NCI-H187 treated with DMSO at 0.1 percent for 48 hours (cell line): ENCODE data around the gene CAPS.
"Not testable (repeated sequence)": the region's sequence is repeated elsewhere in the genome, so short reads cannot be mapped to it uniquely, and the experiment has no call there.

Experiments
- DNase-seq: peaks from one replicate; lab custom pipeline; 2025; lab: John Stamatoyannopoulos, UW

CAPS gene

DNA sequence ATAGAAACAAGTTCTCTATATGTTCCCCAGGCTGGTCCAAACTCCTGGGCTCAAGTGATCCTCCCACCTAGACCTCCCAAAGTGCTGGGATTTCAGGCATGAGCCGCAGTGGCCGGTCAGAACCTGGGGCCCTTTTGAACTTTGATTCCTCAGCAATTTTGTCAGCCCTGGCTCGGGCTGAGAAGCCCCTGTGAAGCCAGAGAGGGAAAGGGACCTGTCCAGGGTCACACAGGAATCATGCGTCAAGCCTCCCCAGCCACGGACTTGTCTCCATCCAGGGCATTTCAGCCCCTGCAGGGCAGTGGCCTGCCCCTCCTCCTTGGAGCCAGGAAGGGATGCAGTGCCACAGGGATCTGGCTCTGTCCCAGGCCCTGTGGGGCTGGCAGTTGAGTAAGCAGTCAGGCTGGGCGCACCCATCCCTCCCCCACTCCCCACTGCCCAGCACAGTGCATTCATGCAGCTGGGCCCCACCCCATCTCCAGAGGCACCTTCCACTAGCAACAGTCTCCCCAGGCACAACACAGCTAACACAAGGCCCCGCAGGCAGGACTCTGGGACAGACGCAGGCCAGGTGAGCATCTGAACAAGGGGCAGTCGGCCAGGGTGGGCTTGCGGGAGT lies at the start of gene CAPS:
Gene CAPS (plus strand): TSS at position 516 of the 619 bp plus-strand sequence. CDS start 153 bp downstream, outside the sequence.
- no peak for DNase-seq

DNA sequence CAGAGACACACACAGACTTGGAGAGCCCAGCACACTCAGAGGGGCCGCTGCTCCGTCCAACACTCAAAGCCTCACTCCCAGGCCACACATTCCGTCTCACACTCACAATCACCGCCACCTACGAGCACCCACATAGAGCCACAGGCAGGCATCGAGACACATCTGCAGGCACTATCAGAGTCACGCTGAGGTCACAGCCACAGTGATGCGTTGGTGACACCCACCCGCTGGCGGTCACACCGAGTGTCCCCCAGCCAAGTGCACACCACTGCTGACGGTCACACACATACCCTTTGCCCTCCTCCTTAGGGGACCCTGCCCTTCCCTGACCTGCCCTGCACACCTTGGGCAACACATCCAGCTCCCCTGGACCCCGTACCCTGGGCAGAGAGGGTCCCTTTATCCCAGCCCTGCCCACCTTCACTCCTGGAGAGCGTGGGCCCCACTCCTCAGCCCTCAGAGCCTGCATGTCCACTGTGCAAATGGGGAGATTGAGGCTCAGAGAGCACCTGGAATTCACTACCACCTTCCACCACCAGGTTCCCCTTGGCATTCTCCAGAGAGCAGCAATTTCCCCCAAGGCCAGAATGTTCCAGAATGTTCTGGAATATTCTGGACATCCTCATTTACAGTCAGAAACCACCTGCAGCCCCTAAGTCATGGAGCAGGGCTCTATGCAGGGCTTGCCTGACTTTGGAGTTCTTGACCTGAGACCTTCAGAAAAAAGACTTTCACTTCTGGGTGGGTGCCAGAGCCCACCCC lies 49.1 kb upstream of the CAPS start:
- DNase-seq: no peak

DNA sequence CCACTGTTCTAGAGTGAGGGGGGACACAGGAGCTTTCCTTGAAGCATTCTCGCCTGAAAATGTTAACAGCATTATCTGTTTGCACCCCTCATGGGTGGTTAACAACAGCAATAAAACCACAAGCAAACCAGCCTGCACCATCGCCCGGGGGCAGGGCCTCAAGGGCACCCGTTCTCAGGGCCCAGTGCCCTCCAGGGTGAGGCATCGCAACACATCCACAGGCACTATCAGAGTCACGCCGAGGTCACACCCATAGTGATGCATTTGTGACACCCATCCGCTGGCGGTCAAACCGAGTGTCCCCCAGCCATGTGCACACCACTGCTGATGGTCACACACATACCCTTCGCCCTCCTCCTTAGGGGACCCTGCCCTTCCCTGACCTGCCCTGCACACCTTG lies 48.3 kb upstream of the CAPS start:
- no peak for DNase-seq

DNA sequence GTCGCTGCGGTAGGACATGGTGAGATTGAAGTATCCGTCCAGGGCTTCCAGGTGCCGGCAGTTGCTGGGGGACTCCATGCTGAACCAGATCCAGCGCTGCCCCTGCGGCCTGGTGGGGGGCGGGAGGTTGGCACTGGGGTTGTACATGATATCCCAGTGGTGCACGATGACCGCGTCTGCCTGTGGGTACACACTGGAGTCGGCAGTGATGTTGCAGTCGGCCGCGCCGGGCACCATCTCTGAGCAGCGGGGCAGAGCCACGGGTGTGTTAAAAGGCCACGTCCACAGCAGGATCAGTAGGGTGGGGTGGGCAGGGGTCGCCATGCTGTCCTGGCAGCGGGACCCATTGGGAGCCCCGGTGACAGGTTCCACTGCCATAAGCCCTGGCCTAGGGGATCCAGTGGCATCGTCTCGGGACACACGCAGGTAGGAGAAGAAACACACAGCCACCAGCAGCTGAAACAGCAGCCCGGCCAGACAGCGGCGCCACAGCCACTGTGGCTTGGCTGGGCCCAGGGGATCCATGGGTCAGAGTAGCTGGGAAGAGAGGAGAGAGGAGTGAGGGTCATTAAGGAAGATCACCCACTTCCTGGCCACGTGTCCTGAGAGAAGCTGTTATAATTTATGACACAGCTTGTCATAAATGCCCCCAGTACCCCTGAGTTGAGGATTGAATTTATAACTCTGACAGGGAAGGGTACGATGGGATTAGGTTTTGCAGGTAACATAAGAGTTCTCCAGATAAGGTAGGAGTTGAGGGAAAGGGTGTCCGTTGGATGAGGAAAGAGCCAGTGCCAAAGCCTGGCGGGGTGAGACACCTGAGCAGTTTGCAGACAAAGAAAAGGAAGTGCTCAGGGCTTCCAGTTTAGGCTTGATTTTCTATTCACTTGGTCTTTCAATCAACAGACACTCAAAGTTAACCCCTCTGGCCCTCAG lies 46.6 kb upstream of the CAPS start:
- DNase-seq: no peak

DNA sequence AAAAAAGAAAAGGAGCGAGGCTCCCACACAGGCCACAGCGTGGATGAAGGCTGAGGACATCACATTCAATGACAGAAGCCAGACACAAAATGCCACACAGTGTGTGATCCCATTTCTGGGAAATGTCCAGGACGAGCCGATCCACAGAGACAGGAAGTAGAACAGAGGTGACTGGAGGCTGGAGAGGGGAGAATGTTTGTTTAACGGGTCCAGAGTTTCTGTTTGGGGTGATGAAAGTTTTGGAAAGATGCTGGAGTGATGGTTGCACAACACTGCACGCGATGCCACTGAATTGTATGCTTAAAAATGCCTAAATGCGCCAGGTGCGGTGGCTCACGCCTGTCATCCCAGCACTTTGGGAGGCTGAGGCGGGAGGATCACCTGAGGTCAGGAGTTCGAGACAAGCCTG lies 43.1 kb upstream of the CAPS start:
- no peak for DNase-seq

DNA sequence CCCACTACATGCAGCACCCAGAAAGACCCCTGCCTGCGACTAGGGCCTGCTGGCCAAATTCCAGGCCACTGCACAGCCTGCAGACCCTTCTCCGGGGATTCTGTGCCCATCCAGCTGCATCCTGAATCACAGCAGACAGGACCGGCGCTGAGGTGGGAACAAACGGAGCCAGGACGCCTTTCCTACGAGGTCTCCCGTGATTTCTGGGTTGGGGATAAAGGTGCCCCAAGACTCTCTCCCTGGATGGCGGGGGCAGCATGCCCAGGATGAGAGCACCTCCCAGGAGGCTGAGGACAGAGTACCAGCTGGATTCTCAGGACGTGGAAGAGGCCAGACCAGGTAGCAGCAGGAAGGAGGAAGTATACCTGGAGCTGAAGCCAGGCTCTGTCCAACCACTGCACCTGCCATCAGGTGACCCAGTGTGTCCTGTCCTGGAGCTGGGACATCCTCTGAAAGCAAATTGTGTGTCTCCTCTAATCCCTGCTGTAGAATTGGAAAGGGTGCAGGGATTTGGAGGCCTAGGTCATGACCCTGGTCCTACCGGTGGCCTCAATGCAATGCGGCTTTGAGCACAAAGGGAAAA lies 40.3 kb upstream of the CAPS start:
- no peak for DNase-seq

DNA sequence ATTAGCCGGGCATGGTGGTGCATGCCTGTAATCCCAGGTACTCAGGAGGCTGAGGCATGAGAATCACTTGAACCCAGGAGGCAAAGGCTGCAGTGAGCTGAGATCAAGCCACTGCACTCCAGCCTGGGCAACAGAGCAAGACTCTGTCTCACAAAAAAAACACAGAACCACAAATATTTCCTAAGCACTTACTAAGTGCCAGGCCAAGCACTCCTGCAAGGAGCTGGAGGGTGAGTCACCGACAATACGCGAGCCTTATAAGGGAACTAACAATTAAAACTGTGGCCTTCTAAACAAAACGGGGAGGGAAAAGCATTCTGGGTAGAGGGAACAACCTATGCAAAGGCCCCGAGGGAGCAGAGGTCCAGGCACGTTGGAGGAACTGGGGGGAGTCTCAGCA lies 39.6 kb upstream of the CAPS start:
- not testable (repeated sequence) for DNase-seq

DNA sequence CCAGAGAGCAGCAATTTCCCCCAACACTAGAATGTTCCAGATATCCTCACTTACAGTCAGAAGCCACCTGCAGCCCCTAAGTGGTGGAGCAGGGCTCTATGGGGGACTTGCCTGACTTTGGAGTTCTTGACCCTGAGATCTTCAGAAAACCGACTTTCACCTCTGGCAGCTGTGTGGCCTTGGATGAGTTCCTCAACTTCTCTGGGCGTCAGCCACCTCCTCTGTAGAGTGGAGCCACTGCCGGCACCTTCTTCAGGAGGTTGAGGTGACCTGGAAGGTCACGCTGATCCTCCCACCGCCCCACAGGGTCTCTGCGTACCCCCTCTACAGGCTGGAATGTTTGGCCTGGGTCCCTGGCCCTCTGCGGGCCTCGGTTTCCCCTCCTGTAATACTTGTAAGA lies 36.6 kb upstream of the CAPS start:
- DNase-seq: no peak

DNA sequence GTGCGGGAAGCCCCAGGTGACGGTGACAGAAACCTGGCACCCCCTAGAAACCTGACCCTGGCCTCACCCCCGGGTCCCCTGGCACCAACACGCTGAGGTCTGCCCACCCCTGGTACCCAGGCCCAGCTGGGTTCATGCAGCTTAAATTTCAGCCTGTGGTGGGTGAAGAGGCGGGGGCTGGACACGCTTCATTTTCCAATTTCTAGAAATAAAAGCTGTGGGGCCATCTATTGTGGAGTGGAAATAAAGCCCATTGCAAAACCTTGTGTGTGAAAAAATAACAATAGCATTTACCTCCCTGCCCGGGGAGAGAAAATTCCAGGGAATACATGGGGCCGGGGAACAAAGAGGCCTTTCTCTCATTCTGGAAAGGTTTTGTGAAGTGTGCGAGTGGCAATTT lies 36.2 kb upstream of the CAPS start:
- DNase-seq: no peak

DNA sequence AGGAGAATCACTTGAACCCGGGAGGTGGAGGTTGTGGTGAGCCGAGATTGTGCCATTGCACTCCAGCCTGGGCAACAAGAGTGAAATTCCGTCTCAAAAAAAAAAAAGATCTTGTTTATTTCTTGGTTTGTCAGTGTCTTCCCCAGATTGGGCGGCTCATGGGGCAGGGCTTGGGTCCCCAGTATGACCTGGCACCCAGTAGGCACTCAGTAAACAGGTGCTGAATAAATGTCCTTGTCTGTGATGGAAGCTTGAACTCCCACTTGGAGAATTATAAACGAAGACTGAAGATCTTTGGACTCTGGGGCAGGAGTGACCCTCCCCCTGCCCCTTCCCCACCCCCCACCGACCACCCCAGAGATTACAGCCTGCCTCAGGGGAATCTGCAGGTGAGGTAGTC lies 33.9 kb upstream of the CAPS start:
- DNase-seq: no peak

DNA sequence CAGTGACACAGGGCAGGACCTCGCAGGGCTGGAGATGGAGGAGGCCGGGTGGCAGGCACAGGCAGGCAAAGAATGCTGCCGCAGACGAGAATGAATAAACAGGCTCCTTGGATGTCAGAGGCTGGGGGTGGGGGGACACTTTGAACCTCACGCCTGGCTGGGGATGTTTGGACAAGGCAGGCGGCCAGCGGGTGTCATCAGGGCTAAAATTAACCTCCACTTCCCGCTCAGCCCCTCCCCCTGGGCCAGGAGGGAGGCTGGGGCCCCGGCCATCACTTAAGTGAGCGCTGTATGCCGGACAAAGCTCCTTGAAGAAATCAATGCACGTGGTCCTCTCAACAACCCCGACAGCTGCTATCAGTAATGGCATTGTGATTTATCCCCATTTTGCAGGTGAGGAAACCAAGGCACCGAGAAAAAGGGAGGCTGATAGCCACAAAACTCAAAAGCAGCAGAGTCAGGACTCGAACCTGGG lies 33.4 kb upstream of the CAPS start:
- no peak for DNase-seq

DNA sequence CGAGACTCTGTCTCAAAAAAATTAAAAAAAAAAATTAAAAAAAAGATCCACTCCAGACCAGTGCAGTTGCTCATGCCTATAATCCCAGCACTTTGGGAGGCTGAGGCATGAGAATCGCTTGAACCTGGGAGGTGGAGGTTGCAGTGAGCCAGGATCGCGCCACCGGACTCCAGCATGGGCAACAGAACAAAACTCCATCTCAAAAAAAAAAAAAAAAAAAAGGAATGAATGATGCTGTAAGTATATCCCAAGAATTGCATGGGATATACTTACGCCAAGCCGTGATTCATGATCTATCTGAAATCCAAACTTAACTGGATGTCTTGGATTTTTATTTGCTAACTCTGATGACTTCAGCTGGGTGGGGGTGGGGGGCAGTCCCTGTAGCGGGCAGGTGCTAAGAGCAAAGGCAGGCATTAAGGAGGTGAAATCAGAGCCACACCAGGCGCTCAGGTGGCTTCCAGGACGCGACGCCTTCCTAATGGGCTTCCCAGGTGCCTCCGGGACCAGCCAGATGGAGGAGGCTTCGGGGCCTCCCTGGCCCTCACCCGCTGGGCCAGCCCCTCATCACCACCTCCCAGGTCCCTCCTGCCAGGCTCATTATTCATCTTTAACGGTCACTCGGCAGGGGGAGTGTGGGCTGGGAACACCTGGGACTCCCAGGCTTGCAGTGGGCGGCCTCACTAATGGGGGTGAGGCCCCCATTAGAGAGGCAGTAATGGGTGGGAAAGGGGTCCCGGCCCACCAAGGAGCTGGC lies 32.3 kb upstream of the CAPS start:
- DNase-seq: no peak

DNA sequence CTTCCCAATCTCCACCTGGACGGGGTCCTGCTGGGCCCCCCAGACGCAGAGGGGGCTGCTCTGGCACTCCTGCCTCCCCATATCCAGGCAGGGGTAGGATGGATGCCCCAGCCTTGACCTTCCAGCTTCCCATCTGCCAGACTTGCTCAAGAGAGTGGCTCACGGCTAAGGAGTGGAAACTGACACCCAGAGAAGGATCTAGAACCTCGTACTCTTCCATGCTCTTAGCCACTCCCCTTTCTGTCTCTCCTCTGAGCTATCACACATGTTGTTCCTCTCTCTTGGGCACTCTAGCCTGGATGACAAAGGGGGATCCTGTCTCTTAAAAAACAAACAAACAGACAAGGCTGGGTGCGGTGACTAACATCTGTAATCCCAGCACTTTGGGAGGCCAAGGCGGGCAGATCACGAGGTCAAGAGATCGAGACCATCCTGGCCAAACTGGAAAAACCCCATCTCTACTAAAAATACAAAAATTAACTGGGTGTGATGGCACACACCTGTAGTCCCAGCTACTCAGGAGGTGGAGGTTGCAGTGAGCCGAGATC lies 31.6 kb upstream of the CAPS start:
- no peak for DNase-seq

DNA sequence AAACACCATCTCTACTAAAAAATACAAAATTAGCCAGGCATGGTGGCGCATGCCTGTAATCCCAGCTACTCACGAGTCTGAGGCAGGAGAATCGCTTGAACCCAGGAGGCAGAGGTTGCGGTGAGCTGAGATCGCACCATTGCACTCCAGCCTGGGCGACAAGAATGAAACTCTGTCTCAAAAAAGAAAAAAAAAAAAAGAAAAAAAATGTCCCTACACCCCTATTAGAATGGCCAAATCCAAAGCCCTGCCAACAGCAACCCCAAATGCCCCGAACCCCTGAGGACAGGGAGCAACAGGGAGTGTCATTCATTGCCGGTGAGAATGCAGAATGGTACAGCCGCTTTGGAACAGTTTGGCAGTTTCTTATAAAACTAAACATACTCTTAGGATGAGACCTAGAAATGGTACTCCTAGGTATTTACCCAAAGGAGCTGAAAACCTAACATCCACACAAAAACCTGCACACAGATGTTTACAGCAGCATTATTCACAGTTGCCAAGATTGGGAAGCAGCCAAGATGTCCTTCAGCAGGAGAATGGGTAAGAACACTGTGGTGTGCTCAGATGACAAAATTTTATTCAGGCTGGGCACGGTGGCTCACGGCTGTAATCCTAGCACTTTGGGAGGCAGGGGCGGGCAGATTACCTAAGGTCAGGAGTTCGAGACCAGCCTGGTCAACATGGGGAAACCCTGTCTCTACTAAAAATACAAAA lies 30.7 kb upstream of the CAPS start:
- not testable (repeated sequence) for DNase-seq

DNA sequence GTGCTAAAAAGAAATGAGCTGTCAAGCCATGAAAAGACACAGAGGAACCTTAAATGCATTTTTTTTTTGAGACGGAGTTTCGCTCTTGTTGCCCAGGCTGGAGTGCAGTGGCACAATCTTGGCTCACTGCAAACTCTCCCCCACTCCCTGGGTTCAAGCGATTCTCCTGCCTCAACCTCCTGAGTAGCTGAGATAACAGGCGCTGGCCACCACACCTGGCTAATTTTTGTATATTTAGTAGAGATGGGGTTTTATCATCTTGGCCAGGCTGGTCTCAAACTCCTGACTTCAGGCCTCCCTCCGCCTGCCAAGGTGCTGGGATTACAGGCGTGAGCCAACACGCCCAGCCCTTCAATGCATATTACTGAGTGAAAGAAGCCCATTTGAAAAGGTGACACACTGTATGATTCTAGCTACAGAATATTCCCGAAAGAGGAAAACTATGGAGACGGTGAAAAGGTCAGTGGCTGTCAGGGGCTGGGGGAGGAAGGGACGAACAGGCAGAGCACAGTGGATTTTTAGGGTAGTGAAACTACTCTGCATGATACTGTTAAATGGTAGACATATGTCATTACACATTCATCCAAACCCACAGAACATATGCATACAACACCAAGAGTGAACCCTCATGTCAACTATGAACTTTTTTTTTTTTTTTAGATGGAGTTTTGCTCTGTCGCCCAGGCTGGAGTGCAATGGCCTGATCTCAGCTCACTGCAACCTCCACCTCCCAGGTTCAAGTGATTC lies 29.8 kb upstream of the CAPS start:
- DNase-seq: not testable (repeated sequence)

DNA sequence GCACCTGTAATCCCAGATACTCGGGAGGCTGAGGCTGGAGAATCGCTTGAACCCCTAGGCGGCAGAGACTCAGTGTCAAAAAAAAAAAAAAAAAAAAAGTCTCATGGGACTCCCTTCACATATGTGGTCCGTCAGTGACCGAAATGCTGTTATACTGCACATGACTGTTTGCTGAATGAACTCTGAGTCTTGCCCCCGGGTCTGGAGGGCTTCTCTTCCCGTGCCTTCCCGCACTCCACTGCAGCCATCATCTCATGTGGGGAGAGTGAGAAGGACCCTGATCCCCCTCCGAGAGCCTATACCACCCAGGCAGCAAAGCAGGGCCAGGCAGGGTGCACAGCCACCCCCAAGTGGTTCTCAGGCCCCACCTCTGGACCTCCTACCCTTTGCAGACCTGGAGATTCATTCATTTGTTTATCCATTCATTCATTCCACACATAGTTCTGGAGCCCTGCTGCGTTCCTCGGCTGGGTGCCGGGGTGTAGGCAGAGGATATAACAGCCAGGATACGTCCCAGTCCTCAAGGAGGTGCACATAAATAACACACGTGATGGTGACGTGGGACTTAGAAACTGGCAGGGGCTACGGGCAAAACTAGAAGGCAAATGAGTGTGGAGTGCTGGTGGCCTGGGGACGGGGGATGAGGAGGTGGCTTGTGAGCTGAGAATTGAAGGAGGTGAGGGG lies 24.6 kb upstream of the CAPS start:
- no peak for DNase-seq

DNA sequence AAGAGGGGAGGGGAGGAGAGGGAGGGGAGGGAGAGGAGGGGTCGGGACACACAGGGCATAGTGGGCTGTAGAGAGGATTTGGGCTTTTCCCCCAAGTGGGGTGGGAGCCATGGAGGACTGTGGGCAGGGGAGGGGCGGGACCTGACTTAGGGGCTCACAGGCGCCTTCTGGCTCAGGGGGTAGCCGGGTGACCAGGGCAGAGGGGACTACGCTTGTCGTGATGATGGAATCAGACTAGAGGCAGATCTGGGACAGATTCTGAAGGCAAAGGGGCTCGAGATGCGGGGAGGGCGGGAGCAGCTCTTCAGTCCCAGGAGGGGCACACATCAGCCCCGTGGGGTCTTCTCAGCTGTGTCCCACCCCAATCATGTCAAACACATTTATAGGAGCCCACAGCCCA lies 24.0 kb upstream of the CAPS start:
- no peak for DNase-seq

DNA sequence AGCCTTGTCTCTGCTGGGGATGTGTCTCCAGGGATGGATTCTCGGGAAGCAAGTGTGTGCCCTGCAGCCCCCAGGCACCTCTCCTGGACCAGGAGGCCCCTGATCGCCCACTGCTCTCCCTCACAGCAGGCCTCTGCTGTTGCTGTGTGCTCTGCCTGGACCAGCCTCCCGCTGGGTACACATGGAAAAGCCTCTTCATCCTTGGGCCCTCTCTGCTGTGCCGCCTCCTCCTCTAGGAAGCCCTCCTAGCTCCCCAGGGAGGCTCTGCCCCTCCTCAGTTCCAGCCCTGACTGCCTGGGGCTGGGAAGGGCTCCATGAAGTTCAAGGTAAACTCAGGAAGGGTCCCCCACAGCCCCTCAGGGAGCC lies 22.5 kb upstream of the CAPS start:
- no peak for DNase-seq
